HG03354 (cell line): ENCODE results near the gene REXO1.
"Not testable (repeated sequence)": the region's sequence is repeated elsewhere in the genome, so short reads cannot be mapped to it uniquely, and the experiment has no call there.

Source experiments
- ATAC-seq: cut with Tn5 transposase; IDR thresholded peaks from one replicate; pipeline ENCODE4 v1.9.1; 2021; ENCODE audit warnings: mild to moderate bottlenecking; ENCODE audit not compliant: unreplicated experiment, poor library complexity, severe bottlenecking

Gene REXO1

GRCh38 chr19:1806184-1807029, 41.9 kb downstream of the REXO1 start:
- ATAC-seq = no peak

DNA sequence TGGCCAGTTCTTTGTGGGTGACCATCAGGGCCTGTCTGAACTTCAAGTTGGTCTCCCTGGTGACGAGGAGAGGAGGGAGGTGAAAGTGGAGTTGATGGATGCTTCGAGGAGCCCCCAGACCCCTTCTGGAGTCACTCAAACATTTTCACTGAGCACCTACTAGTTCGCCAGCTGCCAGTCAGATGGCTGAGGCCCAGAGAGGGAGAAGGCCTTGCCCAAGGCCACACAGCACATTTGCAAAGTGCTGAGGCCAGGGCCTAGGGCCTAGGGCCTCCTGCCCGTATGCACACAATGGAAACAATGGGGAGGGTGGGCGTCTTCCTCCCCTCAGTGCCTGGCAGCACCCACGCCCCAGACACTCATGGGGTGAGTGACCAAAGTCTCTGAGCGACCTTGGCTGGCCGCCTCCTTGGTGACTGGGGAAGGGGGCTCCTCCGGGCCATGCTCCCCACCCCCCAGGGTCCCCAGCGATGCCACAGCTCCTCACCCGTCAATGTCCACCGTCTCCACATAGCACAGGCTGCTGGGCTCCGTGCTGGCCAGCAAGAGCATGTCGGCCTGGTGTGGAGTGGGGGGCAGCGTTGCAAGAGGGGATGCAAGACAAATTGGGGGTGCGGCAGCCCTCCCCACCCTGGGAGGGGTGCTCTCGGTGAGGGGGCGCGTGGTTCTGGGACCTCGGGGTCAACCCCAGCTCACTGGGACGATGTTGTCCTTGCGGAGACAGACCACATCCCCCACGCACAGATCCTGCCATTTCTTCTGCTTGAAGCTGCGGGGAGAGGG, 42.7 kb downstream of the REXO1 start:
- ATAC-seq = no peak

GRCh38 chr19:1804858-1805257, 43.4 kb downstream of the REXO1 start:
- no peak for ATAC-seq

GRCh38 chr19:1799695-1800342, 48.5 kb downstream of the REXO1 start:
- ATAC-seq = no peak

GRCh38 chr19:1797313-1797712, 51.0 kb downstream of the REXO1 start:
- ATAC-seq = not testable (repeated sequence)

GRCh38 chr19:1796395-1797142, 51.7 kb downstream of the REXO1 start:
- ATAC-seq = no peak

DNA sequence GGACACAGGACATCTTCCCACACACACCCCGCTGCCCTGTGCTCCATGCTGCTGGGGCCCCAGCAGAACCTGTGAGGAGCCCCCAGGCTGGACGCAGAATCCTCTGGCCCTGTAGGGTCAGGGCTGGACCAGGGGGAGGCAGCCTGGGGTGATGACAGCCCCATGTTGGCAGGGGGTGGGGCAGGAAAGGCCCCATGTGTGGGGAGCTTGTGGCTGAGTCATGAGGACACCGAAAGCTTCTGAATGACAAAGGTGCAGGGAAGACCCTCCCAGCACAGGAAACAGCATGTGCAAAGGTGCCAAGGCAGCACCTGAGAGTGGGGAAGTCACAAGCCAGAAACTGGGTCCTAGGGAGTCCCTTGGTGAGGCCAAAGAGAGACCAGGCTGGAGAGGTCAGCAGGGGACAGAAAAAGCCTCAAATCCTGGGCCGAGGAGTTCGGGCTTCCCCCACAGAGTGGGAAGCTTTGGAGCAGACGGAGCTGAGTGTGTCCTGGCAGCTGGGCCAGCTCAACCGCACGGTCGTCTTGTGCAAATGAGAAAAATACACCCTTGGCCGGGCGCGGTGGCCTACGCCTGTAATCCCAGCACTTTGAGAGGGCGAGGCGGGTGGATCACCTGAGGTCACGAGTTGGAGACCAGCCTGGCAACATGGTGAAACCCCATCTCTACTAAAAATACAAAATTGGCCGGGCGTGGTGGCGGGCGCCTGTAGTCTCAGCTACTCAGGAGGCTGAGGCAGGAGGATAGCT, 53.7 kb downstream of the REXO1 start:
- ATAC-seq = no peak

GRCh38 chr19:1791879-1792278, 56.4 kb downstream of the REXO1 start:
- no peak for ATAC-seq

- ATAC-seq = no peak
Measured at GRCh38 chr19:1790054-1790792, 58.1 kb downstream of the REXO1 start.

- ATAC-seq = no peak
Measured at GRCh38 chr19:1789261-1790041, 58.8 kb downstream of the REXO1 start.

GRCh38 chr19:1787116-1787515, 61.2 kb downstream of the REXO1 start:
- no peak for ATAC-seq

DNA sequence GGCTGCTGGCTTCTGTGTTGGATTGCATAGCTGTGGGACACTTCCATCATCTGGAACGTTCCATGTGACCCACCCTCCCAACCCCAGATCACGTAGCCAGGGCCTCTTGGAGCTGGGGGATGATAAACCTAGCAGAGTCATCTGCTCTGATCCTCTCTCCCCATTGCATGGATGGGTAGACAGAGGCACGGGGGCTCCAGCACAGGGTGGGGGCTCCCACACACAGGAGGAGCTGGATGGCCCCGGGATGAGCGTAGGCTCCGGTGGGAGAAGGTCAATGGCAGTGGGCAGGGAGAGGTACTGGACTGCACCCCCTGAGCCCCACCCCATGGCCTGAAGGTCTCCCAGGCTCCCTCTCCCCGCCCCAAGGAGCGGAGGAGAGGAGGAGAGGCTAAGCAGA, 61.6 kb downstream of the REXO1 start:
- ATAC-seq = no peak

DNA sequence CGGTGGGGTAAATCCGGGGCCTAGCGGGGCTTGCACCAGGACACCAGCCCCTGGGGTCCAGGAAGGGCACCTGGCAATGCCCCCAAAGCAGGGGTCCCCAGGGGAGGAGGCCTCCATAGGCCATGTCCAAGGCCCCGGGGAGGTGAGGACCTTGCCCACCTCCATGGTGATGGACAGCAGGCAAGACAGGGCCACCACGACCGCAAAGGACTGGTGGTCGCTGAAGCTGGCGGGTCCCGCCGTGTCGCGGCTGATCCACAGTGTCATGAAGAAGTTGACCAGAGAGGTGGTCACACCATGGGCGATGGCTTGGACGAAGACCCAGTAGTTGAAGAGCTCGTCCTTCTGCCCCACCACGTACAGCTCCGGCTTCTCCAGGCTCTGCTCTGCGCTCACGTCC, 63.0 kb downstream of the REXO1 start:
- no peak for ATAC-seq

DNA sequence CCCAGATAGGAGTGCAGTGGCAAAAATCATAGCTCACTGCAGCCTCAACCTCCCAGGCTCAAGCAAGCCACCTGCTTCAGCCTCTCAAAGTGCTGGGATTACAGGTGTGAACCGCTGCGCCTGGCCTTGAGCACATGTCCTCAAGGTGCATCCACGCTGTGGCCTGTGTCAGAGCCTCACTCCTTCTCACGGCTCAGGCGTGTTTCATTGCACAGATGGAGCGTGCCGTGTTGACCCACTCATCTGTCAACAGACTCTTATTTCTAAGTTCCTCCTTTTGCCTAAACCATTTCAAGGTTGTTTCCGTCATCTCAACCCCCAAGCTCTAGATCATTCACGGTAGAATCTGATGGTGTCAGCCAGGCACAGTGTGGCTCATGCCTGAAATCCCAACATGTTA, 64.4 kb downstream of the REXO1 start:
- no peak for ATAC-seq

- ATAC-seq = no peak
Measured at GRCh38 chr19:1783354-1783753, 64.9 kb downstream of the REXO1 start.

- ATAC-seq = no peak
Measured at GRCh38 chr19:1782521-1782920, 65.8 kb downstream of the REXO1 start.

DNA sequence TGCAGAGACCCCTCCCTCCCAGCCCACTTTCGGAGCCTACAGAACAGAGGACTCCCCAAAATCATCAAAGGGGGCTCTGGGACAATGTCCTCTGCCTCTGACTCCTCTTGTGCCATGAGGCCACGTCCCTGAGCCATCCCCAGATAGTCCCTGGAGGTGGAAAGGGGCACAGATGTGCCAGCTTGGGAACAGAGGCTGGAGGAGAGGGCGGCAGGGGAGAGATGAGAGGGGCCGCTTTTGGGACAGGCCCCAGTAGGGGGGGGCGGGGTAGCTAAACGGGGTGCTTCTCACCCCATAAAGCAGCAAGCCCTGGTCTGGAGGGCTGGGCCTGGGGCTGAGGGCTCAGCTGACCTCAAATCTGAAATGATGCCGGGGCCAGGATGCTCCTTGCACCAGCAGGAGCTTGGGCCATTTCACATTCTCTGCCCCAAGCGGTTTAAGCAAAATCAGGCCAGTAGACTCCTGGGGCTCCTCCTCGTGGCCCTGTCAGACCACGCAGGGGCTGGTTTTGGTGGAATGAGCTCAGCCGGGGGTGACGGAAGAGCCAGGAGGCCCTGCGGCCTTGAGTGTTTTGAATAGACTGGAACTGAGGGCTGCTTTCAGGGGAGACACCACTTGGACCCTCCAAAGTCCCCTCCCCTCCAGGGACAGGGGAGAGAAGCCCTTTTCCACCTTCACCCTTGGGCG, 67.9 kb downstream of the REXO1 start:
- ATAC-seq = no peak
